ENCODE data around the gene ARHGEF12. TPM values are rescaled to one million over a fixed set of nuclear protein-coding genes. Genes with fewer than 3 reads are reported as not detected.

The ARHGEF12 gene
- total and polyA plus RNA-seq, 2 donors (not counting 1 experiment from before 2014, with no cell fraction given): 2.0 to 21.6 TPM

- H3K4me1 Mint-ChIP-seq: no peaks in the 10 kb centered on the region
- no peaks in the 10 kb centered on the region for H3K36me3 ChIP-seq (replicated peaks in 1 of 2; ENCODE audit: control extremely low read depth in 1 of 2, control insufficient read depth in 1 of 2, extremely low read depth in 1 of 2, insufficient read depth in 2 of 2, low read length in 1 of 2)
- intact Hi-C loops (cut with micrococcal nuclease): loop anchor here (2.0 kb wide), 1 partner anchor 68 kb away; no protein-coding TSS in a partner anchor
Measured at GRCh38 chr11:120303004-120303637, 33.1 kb upstream of the ARHGEF12 start.

More at GRCh38 chr11:120303004-120303637, 33.1 kb upstream of the ARHGEF12 start:
- Mint-ChIP-seq H3K4me3 (no peak overlapping the region), H3K9me3 (ENCODE audit: insufficient read depth) (no peaks in the 10 kb centered on the region), H3K27ac (no peak overlapping the region), H3K27me3 (peaks cover 26% of the 10 kb centered on the region)
- ChIA-PET POLR2A (no interaction called here), CTCF (interaction anchor here (0.7 to 2.6 kb wide), 24 partner anchors 8 to 661 kb away, joined by 3 to 17 read pairs (median 4); partner anchors contain the start of gene TLCD5)
- no peaks in the 10 kb centered on the region for H3K4me1 ChIP-seq (ENCODE audit: control insufficient read depth in 2 of 2, insufficient read depth in 2 of 2, low read length in 2 of 2)
- no peak overlapping the region for H2AFZ ChIP-seq (ENCODE audit: insufficient read depth, low read depth, low read length, poor library complexity, severe bottlenecking)
- H3K9me3 ChIP-seq (ENCODE audit: control extremely low read depth in 1 of 3, control insufficient read depth in 2 of 3, insufficient read depth in 1 of 3, low read length in 2 of 3): no peaks in the 10 kb centered on the region
- H3K27ac ChIP-seq (ENCODE audit: low read length in 2 of 2): no peak overlapping the region
- peak; percentile 72 for DNase-seq
- 32% methylated on average over 2 of the region's 3 CpGs for WGBS (ENCODE audit: insufficient coverage)
- no peaks in the 10 kb centered on the region for H4K20me1 ChIP-seq (ENCODE audit: control insufficient read depth, insufficient read depth, low read length, poor library complexity, severe bottlenecking)
- peak; percentile 60 for ATAC-seq (ENCODE audit: low read depth)
- no peak overlapping the region for H3K4me3 ChIP-seq (ENCODE audit: control extremely low read depth in 1 of 5, extremely low read depth in 1 of 5, insufficient read depth in 1 of 5, low read depth in 2 of 5, low read length in 4 of 5)
- H3K79me2 ChIP-seq (ENCODE audit: control insufficient read depth, insufficient read depth, low read length): no peaks in the 10 kb centered on the region
- no peak overlapping the region for H3K9ac ChIP-seq (ENCODE audit: low read length)
- TF ChIP-seq CTCF (IDR thresholded peaks at IDR 0.05) (peak; percentile 95), EZH2 (IDR thresholded peaks at IDR 0.05; ENCODE audit: borderline replicate concordance, insufficient read depth, low read depth, low read length, poor library complexity, severe bottlenecking) (no peak)
- peaks cover 0 to 16% (median 3%) of the 10 kb centered on the region in 4 experiments for H3K27me3 ChIP-seq (replicated peaks in 1 of 4; ENCODE audit: control extremely low read depth in 1 of 4, control insufficient read depth in 3 of 4, insufficient read depth in 4 of 4, low read length in 3 of 4)
- no peak overlapping the region for H3K4me2 ChIP-seq (replicated peaks; ENCODE audit: low read depth, low read length, poor library complexity, severe bottlenecking)
